Hindlimb muscle (tissue), 1 donor: ENCODE measurements around the gene ANXA2. TPM values are rescaled to one million over a fixed set of nuclear protein-coding genes. Genes with fewer than 3 reads are reported as not detected.
"Not testable (repeated sequence)": the region's sequence is repeated elsewhere in the genome, so short reads cannot be mapped to it uniquely, and the experiment has no call there.

Source experiments
- DNase-seq: peaks from one replicate; pipeline ENCODE4 v3.0.0-alpha.2; 2013
- polyA plus RNA-seq: library from polyadenylated mRNA; unstranded; fragments of 120-200 nt; gene quantifications from one replicate; pipeline ENCODE4 v1.2.1, GENCODE V29; 2013; ENCODE audit not compliant: insufficient read length

The ANXA2 gene
- polyA plus RNA-seq = 359 TPM

- peak; percentile 82 for DNase-seq
Observed at GRCh38 chr15:60397772-60398445, at the start of gene ANXA2. ANXA2 (minus strand) TSS chr15:60397986; CDS start chr15:60386075, 11,911 bp downstream.

GRCh38 chr15:60444289-60444912 is 46.6 kb upstream of the ANXA2 start:
- no peak for DNase-seq

GRCh38 chr15:60442763-60443162 is 45.0 kb upstream of the ANXA2 start:
- no peak for DNase-seq

DNA sequence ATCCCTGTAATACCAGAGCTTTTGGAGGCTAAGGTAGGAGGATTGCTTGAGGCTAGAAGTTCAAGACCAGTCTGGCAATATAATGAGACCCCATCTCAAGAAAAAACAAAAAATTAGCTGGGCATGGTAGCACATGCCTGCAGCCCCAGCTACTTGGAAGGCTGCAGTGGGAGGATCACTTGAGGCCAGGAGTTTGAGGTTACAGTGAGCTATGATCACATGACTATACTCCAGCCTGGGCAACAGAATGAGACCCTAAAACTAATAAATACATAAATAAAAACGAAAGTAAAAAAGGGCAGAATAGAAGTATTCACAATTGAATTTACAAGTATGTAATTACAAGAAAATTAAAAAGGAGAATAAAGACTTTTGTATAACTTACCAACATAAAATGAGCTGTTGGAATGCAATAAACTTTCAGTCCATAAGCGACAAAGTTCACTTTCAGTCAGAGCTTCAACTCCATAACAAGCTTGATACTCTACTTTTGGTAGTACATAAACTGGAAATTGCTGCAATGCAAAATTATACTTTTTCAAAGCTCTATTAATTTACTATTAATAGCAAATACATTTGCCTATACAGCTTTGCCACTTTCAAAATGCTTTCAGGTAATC is 44.4 kb upstream of the ANXA2 start:
- DNase-seq = no peak

GRCh38 chr15:60441331-60441730 is 43.5 kb upstream of the ANXA2 start:
- no peak for DNase-seq

GRCh38 chr15:60438646-60439045 is 40.9 kb upstream of the ANXA2 start:
- no peak for DNase-seq

DNA sequence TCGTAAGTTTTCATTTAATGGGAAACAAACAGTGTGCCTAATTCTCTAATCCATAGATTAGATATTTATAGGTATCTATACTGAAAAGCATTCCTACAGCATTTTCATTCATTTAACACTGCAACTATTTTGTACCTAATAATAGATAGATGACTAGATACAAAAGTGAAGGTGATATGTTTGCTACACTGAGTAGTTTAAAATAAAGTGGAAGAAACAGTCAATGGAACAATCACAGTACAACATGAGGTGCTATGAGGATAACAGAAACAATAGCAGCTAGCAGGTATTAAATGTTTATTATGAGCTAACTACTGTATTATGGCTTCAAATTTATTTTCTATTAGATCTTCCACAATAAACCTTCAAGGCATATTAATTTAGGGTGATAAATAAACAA is 31.1 kb upstream of the ANXA2 start:
- DNase-seq = no peak

DNA sequence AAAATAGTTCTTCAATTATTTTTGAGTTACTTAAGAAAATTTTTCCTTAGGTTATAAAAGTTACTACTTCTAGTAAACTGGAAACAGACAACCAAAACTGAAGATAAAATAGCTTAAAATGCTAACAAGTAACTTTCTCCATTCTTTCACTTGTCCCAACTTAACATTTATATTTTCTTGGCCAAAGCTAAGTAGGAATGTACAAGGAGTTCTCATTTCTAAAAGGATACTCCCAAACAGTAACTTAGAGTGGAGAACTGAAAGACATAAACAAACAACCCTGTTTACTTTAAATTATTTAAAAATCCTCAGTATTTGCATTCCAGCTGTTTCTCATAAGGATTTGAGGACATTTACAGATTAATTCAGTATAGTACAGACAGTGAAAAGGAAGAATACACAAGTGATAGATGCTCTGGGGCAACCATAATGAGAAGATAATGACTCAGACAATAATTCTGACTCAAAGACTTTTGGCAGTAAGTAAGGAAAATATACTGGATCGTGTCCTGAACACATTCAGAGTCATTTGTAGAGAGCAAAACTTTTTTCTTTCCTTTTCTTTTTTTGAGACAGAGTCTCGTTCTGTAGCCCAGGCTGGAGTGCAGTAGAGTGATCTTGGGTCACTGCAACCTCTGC is 29.2 kb upstream of the ANXA2 start:
- DNase-seq = peak; percentile 72

DNA sequence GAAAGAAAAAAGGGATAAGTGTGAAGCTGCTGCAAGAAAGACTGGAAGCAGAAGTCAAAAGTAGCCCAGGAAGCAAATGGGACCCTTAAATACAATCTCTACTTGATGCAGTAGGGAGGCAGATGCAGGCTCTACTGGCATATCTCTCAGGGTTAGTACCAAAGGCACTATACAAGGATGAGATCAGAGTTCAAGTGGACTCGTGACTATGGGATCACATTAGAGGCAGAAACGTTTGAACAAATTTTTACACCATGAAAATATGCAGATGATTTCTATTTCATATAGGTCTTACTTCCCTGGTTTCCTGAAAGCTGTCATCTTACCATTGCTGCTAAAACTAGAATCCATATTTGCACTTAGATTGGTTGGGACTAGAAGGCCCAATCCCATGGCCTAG is 27.7 kb upstream of the ANXA2 start:
- DNase-seq = no peak

DNA sequence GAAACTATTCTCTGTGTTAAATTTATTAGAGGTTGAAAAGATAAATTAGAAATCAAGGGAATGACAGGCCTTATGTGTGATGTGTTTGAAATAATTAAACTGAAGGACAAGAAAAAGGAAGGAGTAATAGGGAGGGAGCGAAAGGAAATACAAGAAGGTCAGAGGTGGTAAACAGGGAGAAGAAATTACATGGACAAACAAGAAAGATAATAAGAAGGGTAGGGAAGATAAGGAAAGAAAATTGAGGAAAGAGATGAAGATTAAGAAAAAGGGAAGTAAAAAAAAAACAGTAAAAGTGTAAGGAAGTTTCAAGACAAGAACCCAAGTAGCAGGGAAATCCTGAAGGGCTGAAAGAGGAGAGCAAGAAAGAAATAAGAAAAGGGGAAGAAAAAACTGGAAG is 26.2 kb upstream of the ANXA2 start:
- DNase-seq = no peak

DNA sequence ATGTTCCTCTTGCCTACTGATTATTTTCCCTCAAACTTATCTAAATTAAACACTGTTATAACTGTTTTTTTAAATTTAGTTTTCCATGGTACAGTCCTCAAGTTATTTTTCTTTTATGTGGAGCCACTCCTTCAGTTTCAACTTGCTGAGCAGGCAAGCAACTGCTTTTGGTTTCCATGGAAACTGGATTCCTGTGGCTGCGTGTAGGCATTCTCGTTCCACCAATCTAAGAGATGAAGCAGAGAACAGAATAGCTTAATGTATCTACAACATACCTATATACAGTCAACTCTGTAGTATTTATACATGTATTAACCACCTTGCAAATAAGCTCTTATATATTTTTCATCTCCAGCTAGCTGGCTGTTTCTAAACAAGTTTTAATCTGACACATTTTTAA is 25.8 kb upstream of the ANXA2 start:
- DNase-seq = peak; percentile 65

GRCh38 chr15:60421544-60421943 is 23.8 kb upstream of the ANXA2 start:
- no peak for DNase-seq

GRCh38 chr15:60420203-60420716 is 22.5 kb upstream of the ANXA2 start:
- DNase-seq = no peak

GRCh38 chr15:60419753-60420152 is 22.0 kb upstream of the ANXA2 start:
- DNase-seq = no peak

DNA sequence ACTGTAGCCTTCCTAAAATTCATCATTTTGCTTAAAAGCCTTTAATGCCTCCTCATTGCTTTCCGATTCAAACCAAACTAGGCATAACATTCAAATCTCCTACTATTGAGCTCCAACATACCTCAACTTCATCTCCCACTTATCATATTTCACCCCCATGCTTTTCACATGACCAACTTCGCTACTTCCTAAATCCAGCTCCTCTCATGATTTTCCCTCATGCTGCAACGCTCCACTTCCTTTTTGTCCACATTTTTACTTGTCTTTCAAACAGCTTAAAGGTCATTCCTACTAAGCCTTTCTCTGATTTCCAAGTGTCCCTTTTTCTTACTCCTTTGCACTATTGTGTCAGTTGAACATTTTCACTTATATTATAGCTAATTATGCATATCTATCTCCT is 20.3 kb upstream of the ANXA2 start:
- no peak for DNase-seq

DNA sequence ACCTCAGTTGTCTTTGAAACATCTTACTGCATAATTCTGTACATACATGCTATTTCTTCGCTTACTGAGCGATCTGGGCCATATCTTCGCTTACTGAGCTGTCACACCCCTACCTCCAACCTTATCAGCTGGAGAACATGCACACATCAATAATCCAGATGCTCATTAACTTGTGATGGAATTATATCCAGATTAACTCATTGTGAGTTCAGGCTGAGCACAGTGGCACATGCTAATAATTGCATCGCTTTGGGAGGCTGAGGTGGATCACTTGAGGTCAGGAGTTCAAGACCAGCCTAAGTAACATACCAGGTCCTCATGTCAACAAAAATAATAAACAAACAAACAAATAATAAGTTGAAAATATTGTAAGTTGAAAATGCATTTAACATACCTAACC is 19.3 kb upstream of the ANXA2 start:
- DNase-seq = no peak

- no peak for DNase-seq
Observed at GRCh38 chr15:60416484-60416883, 18.7 kb upstream of the ANXA2 start.

- no peak for DNase-seq
Observed at GRCh38 chr15:60414016-60414682, 16.4 kb upstream of the ANXA2 start.

DNA sequence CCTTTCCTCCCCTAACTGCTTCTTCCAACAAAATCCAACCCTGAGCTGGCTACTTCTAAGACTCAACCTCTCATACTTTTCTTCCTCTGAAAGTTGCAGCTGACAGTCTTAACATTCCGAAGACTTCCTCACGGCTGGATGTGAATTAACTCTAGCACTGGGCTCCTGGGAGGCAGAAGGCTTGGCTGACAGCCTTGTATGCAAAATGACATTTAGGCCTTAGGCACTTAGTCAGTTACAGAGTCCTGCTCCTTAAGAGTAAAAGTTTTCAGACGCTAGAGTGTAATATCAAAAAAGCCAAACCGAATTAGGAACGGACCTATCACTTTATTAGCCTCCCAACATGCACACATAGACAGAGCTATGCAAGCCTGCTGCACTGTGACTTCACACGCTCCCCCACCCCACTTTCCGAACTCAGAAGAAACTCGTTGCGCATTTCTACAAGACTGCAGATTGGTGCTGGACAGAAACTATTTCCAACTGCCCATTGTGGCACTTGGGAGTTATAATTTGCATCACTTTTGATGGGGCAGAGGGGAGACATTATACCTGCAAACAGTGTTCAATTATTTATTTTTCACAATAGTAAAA is 15.5 kb upstream of the ANXA2 start:
- DNase-seq = no peak

GRCh38 chr15:60412807-60413206 is 15.0 kb upstream of the ANXA2 start:
- DNase-seq = not testable (repeated sequence)

- DNase-seq = no peak
Observed at GRCh38 chr15:60411774-60412425, 14.1 kb upstream of the ANXA2 start.

- not testable (repeated sequence) for DNase-seq
Observed at GRCh38 chr15:60410350-60410749, 12.6 kb upstream of the ANXA2 start.
